Mononuclear cell (primary cell): ENCODE results near the gene GRID2IP. TPM values are rescaled to one million over a fixed set of nuclear protein-coding genes. Genes with fewer than 3 reads are reported as not detected.

Experiments
- H3K27me3 ChIP-seq: 2 replicates; pipeline ENCODE4 v1.6.0; 2011; ENCODE audit warnings: low read length, control low read depth; ENCODE audit not compliant: insufficient read depth
- H3K4me1 ChIP-seq: 2 replicates; pipeline ENCODE4 v1.5.1; 2011; ENCODE audit warnings: mild to moderate bottlenecking, low read length, control low read depth; ENCODE audit not compliant: insufficient read depth
- H3K4me3 ChIP-seq: 2 replicates; pipeline ENCODE4 v1.5.1; 2011; ENCODE audit warnings: mild to moderate bottlenecking, low read length, moderate library complexity
- H3K9me3 ChIP-seq: 2 replicates; pipeline ENCODE4 v1.5.1; 2011; ENCODE audit warnings: low read depth, mild to moderate bottlenecking, control low read depth, low read length
- total RNA-seq: library from RNA; depleted of rRNA; stranded (reverse); fragments of >200 nt; gene quantifications from one replicate; pipeline ENCODE4 v1.2.3, GENCODE V29; 2012

Gene GRID2IP
- total RNA-seq, 1 donor: 0.21 TPM

DNA sequence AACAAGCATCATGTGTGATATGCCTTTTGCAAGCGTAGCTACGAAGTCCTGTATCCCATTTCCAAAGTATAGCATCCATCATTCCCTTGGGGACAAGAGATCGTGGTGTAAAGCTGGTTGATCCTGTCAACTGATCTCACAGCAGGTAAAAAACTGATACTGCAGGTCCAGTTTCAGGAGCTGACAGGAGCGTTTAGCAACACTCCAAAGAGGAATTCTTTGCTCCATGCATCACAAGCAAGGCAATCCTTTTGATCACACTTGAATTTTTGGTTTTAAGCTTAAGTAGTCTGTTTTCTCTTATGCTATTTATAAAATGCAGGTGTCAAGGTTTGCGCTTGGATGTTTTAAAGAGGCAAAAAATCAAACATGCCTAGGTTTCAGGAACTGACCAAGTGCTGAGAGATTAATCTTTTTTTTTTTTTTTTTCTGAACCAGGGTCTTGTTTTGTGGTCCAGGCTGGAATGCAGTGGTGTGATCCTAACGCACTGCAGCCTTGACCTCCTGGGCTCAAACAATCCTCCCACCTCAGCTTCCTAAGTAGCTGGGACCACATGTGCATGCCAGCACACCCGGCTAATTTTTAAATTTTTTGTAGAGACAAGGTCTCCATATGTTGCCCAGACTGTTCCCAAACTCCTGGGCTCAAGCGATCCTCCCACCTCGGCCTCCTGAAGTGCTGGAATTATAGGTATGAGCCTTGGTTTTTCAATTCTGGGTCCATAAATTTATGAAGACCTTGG lies 24.2 kb upstream of the GRID2IP start:
- Histone ChIP-seq H3K27me3 (no peaks in the 10 kb centered on the region), H3K4me1 (peaks cover 16% of the 10 kb centered on the region), H3K4me3 (no peak overlapping the region), H3K9me3 (no peaks in the 10 kb centered on the region)

DNA sequence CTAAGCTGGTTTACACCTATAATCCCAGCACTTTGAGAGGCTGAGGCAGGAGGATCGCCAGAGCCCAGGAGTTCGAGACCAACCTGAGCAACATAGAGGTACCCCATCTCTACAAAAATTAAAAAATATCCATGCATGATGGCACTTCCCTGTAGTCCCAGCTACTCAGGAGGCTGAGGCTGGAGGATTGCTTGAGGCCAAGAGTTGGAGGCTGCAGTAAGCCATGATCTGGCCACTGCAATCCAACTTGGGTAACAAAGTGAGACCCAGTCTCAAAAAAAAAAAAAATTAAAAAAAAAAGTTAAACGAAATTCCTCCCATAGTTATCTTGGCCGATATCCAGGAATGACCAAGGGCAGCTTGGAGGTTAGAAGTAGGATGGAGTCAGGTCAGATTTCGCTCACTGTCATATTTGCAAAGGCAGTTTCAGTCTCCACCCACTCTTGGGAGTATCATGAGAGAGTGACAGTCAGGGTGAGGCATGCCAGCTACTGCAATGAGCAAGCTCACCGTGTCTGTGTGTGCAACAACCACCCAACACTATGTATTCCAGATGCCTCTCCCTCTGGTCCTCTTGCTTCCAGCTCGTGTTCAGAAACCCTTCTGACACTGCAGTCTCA lies 20.0 kb upstream of the GRID2IP start:
- H3K4me1 ChIP-seq: no peaks in the 10 kb centered on the region
- H3K9me3 ChIP-seq: no peaks in the 10 kb centered on the region
- no peaks in the 10 kb centered on the region for H3K27me3 ChIP-seq
- H3K4me3 ChIP-seq: no peak overlapping the region

DNA sequence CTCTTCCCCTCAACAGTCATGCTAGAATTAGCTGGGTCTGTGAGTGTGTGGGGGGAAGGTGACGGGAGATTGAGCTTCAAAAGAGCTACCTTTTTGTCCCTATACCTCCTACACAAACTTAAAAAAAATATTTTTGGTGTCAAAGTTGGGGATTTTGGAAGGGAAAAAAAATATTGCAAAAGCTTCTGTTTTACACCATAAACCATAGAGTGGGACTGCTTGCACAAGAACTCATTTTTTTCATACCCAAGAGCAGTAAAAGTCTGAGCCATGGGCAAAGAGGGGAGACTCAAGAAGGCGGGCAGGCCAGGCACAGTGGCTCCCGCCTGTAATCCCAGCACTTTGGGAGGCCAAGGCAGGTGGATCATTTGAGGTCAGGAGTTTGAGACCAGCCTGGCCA lies 16.6 kb upstream of the GRID2IP start:
- Histone ChIP-seq H3K9me3 (no peaks in the 10 kb centered on the region), H3K4me1 (no peaks in the 10 kb centered on the region), H3K4me3 (no peak overlapping the region), H3K27me3 (no peaks in the 10 kb centered on the region)

DNA sequence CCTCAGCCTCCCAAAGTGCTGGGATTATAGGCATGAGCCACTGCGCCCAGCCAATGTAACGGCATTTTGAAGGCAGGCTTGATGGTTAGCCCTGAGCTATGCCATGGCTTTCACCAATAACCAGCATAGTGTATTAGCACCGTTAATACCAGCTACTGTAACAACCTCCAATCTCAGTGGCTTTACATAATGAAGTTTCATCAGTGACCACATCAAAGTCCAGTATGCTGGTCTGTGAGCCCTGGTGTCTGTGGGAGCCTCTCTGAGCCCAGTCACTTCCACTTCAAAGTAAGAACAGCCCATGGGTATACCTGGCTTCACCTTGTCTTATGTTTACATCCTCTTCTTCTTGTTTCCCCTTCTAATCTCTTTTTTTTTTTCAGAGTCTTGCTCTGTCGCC lies 14.4 kb upstream of the GRID2IP start:
- H3K4me1 ChIP-seq: no peaks in the 10 kb centered on the region
- no peaks in the 10 kb centered on the region for H3K27me3 ChIP-seq
- H3K9me3 ChIP-seq: no peaks in the 10 kb centered on the region
- no peak overlapping the region for H3K4me3 ChIP-seq

DNA sequence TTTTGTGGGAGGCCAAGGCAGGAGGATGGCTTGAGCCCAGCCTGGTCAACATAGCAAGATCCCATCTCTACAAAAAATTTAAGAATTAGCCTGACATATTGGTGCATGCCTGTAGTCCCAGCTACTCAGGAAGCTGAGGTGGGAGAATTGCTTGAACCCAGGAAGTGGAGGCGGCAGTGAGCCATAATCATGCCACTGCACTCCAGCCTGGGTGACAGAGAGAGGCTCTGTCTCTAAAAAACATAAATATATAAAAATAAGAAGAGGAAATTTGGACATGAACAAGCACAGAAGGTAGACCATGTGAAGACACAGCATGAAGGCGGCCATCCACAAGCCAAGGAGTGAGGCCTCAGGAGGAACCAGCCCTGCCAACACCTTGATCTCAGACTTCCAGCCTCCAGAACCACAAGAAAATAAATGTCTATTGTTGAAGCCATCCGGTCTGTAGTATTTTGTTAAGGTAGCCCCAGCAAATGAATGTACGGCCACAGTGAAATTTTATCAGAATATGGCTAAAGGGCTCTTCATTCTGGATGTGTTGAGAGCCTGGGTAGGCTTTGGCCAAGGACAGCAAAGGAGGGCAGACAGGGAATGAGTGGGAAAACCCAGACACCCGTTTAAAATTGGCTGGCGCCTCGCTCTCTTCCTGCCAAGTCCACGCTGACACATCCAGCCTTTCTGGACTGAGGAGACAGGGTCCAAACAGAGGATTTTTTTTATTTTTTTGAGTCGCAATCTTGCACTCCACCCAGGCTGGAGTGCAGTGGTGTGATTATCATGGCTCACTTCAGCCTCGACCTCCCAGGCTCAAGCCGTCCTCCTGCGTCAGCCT lies 12.9 kb upstream of the GRID2IP start:
- Histone ChIP-seq H3K9me3 (no peaks in the 10 kb centered on the region), H3K4me1 (no peaks in the 10 kb centered on the region), H3K27me3 (no peaks in the 10 kb centered on the region), H3K4me3 (no peak overlapping the region)

DNA sequence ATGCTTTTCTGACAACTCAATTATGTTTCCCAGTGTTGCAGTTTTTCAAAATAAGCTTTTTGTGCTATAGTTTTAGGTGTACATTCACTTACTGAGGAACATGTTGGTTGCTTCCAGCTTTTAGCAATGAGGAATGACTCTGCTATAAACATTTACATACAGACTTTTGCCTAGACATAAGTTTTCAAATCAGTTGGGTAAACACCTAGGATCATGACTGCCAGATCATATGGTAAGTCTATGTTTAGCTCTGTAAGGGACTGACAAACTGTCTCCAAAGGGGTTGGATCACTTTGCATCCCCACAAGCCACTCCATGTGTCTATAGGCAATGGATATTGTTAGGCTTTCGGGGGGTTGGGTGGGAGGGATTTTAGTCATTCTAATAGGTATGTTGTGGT lies 10.8 kb upstream of the GRID2IP start:
- Histone ChIP-seq H3K4me1 (no peaks in the 10 kb centered on the region), H3K9me3 (no peaks in the 10 kb centered on the region), H3K27me3 (no peaks in the 10 kb centered on the region), H3K4me3 (no peak overlapping the region)

DNA sequence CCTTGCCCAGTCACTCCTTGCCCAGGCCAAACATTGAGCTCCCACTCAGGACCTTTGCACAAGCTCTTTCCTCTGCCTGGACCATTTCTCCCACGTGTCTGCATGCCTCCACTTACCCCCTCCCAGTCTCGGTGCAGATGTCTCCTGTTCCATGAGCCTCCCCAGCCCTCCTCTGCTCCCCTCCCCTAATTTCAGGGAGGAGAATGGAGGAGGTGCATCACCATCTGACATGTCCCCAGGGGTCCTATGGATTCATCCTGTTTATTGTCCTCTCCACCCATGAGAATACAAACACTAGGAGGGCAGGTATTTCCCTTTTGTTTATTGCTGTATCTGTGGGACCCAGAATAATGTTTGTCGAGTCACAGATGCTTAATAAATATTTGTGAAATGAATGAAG lies 8.6 kb upstream of the GRID2IP start:
- no peak overlapping the region for H3K4me3 ChIP-seq
- H3K9me3 ChIP-seq: no peaks in the 10 kb centered on the region
- no peaks in the 10 kb centered on the region for H3K27me3 ChIP-seq
- no peaks in the 10 kb centered on the region for H3K4me1 ChIP-seq

DNA sequence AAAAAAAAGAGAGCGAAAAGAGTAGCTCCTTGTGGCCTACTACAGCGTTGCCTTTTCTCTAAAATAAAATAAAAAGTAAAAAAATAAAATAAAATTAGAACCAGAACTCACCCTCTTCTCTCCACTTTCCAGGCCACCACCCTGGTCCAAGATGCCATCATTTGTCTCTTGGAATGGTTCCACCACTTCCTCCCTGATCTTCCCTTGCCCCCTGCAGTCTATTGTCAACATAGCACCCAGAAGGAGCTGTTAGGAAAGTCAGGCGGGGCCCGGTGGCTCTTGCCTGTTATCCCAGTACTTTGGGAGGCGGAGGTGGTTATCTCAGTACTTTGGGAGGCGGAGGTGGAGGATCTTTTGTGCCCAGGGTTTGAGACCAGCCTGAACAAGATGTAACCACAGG lies 7.6 kb upstream of the GRID2IP start:
- Histone ChIP-seq H3K4me1 (no peaks in the 10 kb centered on the region), H3K4me3 (no peak overlapping the region), H3K9me3 (no peaks in the 10 kb centered on the region), H3K27me3 (no peaks in the 10 kb centered on the region)

DNA sequence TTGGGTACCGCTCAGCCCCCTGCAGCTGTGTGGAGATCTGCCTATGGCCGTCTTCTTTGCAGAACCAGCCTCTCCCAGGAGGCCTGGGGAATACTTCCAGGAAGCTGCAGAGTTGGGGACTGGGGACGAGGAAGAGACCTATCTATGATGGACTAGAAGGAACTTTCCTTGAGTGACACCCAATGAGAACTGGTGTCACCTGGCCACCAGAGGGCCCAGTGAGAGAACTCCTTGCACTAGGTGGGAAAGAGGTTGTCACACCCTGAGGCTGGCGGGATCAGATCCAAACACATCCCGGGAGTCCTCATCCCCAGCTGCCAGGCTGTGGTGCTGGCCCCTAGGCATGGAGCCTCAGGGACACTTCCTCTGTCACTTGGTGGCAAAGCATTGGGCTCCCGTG lies 4.9 kb upstream of the GRID2IP start:
- Histone ChIP-seq H3K9me3 (no peaks in the 10 kb centered on the region), H3K27me3 (no peaks in the 10 kb centered on the region), H3K4me3 (no peak overlapping the region), H3K4me1 (no peaks in the 10 kb centered on the region)

DNA sequence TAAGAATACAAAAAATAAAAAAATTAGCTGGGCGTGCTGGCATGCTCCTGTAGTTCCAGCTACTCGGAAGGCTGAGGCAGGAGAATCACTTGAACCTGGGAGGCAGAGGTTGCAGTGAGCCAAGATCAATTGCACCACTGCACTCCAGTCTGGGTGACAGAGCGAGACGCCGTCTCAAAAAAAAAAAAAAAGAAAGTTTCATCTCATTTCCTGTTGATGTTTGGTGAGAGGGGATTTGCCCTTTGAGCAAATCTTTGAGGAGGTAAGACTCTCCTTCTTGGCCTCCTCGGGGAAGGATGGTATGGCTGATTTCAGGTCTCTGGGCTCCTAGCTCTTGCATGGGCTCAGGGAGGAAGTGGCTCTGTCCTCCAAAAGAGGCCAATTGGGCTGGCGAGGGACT lies 3.6 kb upstream of the GRID2IP start:
- no peak overlapping the region for H3K4me3 ChIP-seq
- H3K27me3 ChIP-seq: no peaks in the 10 kb centered on the region
- H3K4me1 ChIP-seq: no peaks in the 10 kb centered on the region
- H3K9me3 ChIP-seq: no peaks in the 10 kb centered on the region

DNA sequence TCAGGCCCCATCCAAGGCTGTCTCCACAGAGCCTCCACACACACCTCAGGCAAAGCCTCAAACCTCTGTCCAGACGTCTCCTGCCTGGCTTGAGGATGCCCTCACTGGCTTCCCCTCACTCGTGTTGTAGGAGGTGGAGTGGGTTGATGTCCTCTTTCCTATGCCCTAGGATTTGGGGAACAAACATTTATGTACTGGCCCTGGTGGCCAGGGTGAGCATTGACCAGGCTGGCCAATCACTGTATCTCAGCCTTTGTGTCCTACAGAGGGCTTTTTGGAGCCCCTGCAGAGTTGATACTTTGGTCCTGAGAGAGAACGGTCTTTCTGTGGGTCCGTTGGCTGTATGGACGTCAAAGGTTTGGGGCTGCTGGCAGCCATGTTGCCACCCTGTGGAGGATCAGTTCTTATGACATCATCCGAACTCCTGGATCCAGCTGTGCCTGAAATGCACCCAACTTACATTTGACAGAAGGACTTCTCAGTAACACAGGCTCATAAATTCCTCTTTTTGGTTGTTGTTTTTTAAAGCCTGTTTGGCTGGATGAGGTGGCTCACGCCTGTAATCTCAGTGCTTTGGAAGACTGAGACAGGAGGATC lies 2.3 kb upstream of the GRID2IP start:
- Histone ChIP-seq H3K9me3 (no peaks in the 10 kb centered on the region), H3K27me3 (no peaks in the 10 kb centered on the region), H3K4me3 (no peak overlapping the region), H3K4me1 (no peaks in the 10 kb centered on the region)

DNA sequence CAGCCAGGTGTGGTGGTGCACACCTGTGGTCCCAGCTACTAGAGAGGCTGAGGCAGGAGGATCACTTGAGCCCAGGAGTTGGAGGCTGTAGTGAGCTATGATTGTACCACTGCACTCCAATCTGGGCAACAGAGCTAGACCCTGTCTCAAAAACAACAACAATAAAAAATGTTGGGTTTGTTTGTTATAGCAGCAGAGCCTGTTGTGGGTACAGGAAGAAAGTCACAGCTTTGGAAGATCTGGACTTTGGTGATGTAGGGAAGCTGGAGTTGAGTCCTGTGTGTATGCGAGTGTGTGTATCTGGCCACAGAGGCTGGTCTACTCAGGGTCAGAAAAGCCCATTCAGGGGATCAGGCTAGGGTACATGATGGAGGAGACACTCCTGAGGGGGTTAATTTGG lies 3.9 kb downstream of the GRID2IP start:
- Histone ChIP-seq H3K4me1 (peaks cover 10% of the 10 kb centered on the region), H3K9me3 (no peaks in the 10 kb centered on the region), H3K27me3 (no peaks in the 10 kb centered on the region), H3K4me3 (no peak overlapping the region)

DNA sequence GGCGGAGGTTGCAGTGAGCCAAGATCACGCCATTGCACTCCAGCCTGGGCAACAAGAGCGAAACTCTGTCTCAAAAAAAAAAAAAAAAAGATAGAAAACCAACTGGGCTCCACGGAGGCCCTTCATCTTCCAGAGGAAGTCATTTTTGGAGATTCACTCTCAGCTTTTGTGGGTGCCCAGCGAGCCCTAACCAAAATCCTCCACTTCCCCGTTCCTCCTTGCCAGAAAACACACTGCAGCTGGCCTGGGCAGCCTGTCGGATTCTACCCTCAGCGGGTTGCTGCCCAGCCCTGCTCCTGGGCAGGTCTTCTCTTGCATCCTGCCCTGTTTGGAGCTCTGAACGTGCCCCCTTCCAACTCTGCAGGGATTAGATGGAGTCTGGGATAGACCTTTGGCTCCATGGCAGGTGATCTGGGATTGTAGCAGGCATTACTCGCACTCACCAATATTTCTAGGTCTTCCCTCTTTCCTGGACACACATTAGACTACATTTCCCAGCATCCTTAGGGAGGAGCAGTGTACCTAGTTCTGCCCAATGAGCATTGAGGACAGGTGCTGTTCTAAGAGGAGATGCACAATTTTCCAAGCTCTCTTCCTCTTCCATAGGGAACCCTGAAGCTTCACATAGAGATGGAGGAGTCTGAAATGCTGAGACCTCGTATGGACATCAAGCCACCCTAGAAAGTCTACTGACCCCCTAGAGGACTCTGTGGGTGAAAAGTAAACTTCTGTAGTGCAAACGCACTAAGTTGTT lies 4.6 kb downstream of the GRID2IP start:
- H3K27me3 ChIP-seq: no peaks in the 10 kb centered on the region
- H3K9me3 ChIP-seq: no peaks in the 10 kb centered on the region
- H3K4me3 ChIP-seq: no peak overlapping the region
- H3K4me1 ChIP-seq: peaks cover 10% of the 10 kb centered on the region

DNA sequence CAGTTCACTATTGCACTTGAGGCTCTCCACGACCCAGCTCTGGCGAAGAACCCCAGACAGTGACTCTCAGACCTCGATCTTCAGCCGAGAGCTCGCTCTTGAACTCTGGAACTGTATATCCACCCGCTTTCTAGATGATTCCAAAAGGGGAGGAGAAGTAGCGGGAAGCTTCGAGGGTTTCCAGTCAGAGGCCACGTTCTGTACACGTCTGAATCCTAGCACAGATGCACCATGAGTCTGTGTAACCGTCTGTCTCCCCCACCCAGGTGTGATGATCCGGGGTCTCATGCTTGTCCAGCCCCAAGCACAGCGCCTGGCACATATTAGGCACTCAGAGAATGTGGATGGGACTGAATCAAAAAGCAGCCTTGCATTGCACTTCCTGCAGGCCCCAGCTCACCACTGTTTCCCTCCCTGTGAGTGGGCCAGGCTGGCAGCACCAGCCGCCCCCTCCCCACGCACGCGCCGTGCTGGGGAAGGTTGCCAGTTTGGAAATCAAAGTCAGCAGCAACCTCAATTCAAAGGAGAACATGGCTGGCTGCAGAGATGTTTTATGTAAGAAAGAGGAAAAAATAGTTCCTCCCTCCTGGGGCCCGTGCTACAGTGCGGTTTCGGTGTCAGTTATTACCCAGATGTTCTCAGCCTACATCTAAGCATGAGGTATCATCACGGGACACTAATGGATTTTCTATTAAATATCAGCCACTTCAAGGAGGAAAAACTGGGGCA lies 5.7 kb downstream of the GRID2IP start:
- H3K4me1 ChIP-seq: peaks cover 10% of the 10 kb centered on the region
- H3K9me3 ChIP-seq: no peaks in the 10 kb centered on the region
- no peak overlapping the region for H3K4me3 ChIP-seq
- H3K27me3 ChIP-seq: no peaks in the 10 kb centered on the region
